HCT116 (cell line): ENCODE data around the gene MAEA. TPM values are rescaled to one million over a fixed set of nuclear protein-coding genes. Genes with fewer than 3 reads are reported as not detected.
A peak's percentile ranks its signal among the peaks of the same experiment; 100 is the strongest.

Experiments used
- ATAC-seq: fragments of 200-7000 bp; cut with Tn5 transposase; 2 replicates; pipeline ENCODE4 v1.9.1; 2020; ENCODE audit warnings: mild to moderate bottlenecking, moderate library complexity
- BruUV-seq: library from RNA; stranded (reverse); fragments of 400-500 nt; replicated peaks from 2 replicates; lab custom pipeline; 2021; lab: Mats Ljungman, UMichigan
- CTCF ChIA-PET: fragments of 300-600 bp; sonication (Branson Sonifier 250); formaldehyde crosslinking; loops from one replicate; lab custom pipeline; 2021; ENCODE audit warnings: antibody characterized with exemption; lab: Charles Lee
- POLR2A ChIA-PET: fragments of 300-600, 350-600 bp; sonication (Branson Sonifier 250); formaldehyde crosslinking; loops from one replicate; lab custom pipeline; 2021; ENCODE audit warnings: antibody characterized with exemption; lab: Charles Lee
- RAD21 ChIA-PET, 2 experiments: fragments of 300-600 bp; sonication (Branson Sonifier 250); formaldehyde crosslinking; loops; one replicate each; lab custom pipeline; 2023; ENCODE audit warnings: low total read pairs in 2 of 2; ENCODE audit not compliant: uncharacterized antibody in 2 of 2, unreplicated experiment in 2 of 2, low non-redundant PET in 1 of 2; lab: Charles Lee
- DNase-seq: peaks from one replicate; pipeline ENCODE4 v3.0.0-alpha.2; 2010; ENCODE audit warnings: low read depth, low spot score
- H2AFZ ChIP-seq: fragments of 200-600 bp; shearing (Covaris generic), sonication (generic); 2 replicates; pipeline ENCODE4 v1.6.1; 2017; ENCODE audit warnings: low read depth, mixed run types, mixed read lengths, antibody characterized with exemption, low read length; ENCODE audit not compliant: poor library complexity, severe bottlenecking
- H3K27ac ChIP-seq: 2 replicates; pipeline ENCODE4 v1.5.1; 2012; ENCODE audit warnings: low read depth, low read length
- H3K27me3 ChIP-seq: fragments of 200-600 bp; sonication (generic); 2 replicates; pipeline ENCODE4 v1.6.1; 2016; ENCODE audit warnings: mixed run types, low read length, mixed read lengths; ENCODE audit not compliant: insufficient read depth
- H3K36me3 ChIP-seq, 2 experiments: fragments of 200-500 bp in 1 of 2; fragments of 200-600 bp in 1 of 2; sonication (Bioruptor generic) in 1 of 2; sonication (generic) in 1 of 2; 2 replicates each; pipeline versions ENCODE4 v1.5.1 to v1.6.1; 2014 to 2016; ENCODE audit warnings: low read length in 2 of 2, inconsistent platforms in 1 of 2, mixed read lengths in 1 of 2, mixed run types in 1 of 2; ENCODE audit not compliant: insufficient read depth in 2 of 2, control insufficient read depth in 1 of 2
- H3K4me1 ChIP-seq, 2 experiments: fragments of 200-600 bp in 1 of 2; sonication (generic) in 1 of 2; 2 replicates each; pipeline versions ENCODE4 v1.5.1 to v1.6.1; 2012 to 2017; ENCODE audit warnings: low read length in 2 of 2, inconsistent platforms in 1 of 2, mild to moderate bottlenecking in 1 of 2, mixed read lengths in 1 of 2, mixed run types in 1 of 2, moderate library complexity in 1 of 2; ENCODE audit not compliant: insufficient read depth in 2 of 2, control insufficient read depth in 1 of 2
- H3K4me2 ChIP-seq: fragments of 200-600 bp; sonication (generic); 2 replicates; pipeline ENCODE4 v1.6.1; 2017; ENCODE audit warnings: mixed run types, low read length, mixed read lengths
- H3K4me3 ChIP-seq, 2 experiments: fragments of 200-600 bp in 1 of 2; sonication (generic) in 1 of 2; replicated peaks in 1 of 2; 2 replicates each; pipeline ENCODE4 v1.5.1; 2011 to 2016; ENCODE audit warnings: low read length in 2 of 2, control low read depth in 1 of 2, low read depth in 1 of 2, mild to moderate bottlenecking in 1 of 2, mixed read lengths in 1 of 2, mixed run types in 1 of 2
- H3K79me2 ChIP-seq: fragments of 200-600 bp; sonication (generic); 2 replicates; pipeline ENCODE4 v1.6.1; 2017; ENCODE audit warnings: mild to moderate bottlenecking, mixed run types, low read length, moderate library complexity, mixed read lengths; ENCODE audit not compliant: insufficient read depth
- H3K9ac ChIP-seq: fragments of 200-600 bp; sonication (generic); 2 replicates; pipeline ENCODE4 v1.6.1; 2016; ENCODE audit warnings: low read length, mixed read lengths
- H3K9me2 ChIP-seq: fragments of 200-600 bp; sonication (generic), shearing (Covaris generic); 2 replicates; pipeline ENCODE4 v1.6.1; 2017; ENCODE audit warnings: mixed run types, mild to moderate bottlenecking, moderate library complexity; ENCODE audit not compliant: insufficient read depth
- H3K9me3 ChIP-seq, 2 experiments: fragments of 200-500 bp in 1 of 2; fragments of 200-600 bp in 1 of 2; sonication (Bioruptor generic) in 1 of 2; sonication (generic) in 1 of 2; 2 replicates each; pipeline ENCODE4 v1.6.1; 2014 to 2017; ENCODE audit warnings: low read length in 2 of 2, mixed read lengths in 2 of 2, inconsistent platforms in 1 of 2, low read depth in 1 of 2, mild to moderate bottlenecking in 1 of 2, mixed run types in 1 of 2, moderate library complexity in 1 of 2; ENCODE audit not compliant: control insufficient read depth in 1 of 2, insufficient read depth in 1 of 2
- H4K20me1 ChIP-seq: fragments of 200-600 bp; sonication (generic), shearing (Covaris generic); 2 replicates; pipeline ENCODE4 v1.6.1; 2017; ENCODE audit warnings: mixed run types, mild to moderate bottlenecking, moderate library complexity; ENCODE audit not compliant: insufficient read depth
- CEBPB ChIP-seq: IDR thresholded peaks from 2 replicates; pipeline ENCODE4 v1.6.1; 2012; ENCODE audit warnings: low read depth
- FOSL1 ChIP-seq: IDR thresholded peaks from 2 replicates; pipeline ENCODE4 v1.6.1; 2012; ENCODE audit warnings: low read depth
- POLR2AphosphoS5 ChIP-seq: IDR thresholded peaks from 2 replicates; pipeline ENCODE4 v1.6.1; 2011; ENCODE audit warnings: mild to moderate bottlenecking, low read depth, low read length, moderate library complexity
- SRF ChIP-seq: IDR thresholded peaks from 2 replicates; pipeline ENCODE4 v1.6.1; 2012; ENCODE audit warnings: low read depth
- TCF7L2 ChIP-seq: IDR thresholded peaks from 2 replicates; pipeline ENCODE4 v1.7.0; 2011; ENCODE audit warnings: borderline replicate concordance, inconsistent platforms; ENCODE audit not compliant: insufficient read depth, insufficient read length; ENCODE audit errors: extremely low read depth
- intact Hi-C: fragments of 100-400 bp; cut with micrococcal nuclease; formaldehyde crosslinking; loops from 2 replicates; pipeline ENCODE4 v1.10.0; 2022
- total RNA-seq: library from RNA; stranded (reverse); gene quantifications from one replicate; pipeline ENCODE4 v1.2.1, GENCODE V29; 2021; ENCODE audit not compliant: unreplicated experiment

Gene MAEA
- total RNA-seq, 1 experiment from 2014 or later, result 88.3 TPM

DNA sequence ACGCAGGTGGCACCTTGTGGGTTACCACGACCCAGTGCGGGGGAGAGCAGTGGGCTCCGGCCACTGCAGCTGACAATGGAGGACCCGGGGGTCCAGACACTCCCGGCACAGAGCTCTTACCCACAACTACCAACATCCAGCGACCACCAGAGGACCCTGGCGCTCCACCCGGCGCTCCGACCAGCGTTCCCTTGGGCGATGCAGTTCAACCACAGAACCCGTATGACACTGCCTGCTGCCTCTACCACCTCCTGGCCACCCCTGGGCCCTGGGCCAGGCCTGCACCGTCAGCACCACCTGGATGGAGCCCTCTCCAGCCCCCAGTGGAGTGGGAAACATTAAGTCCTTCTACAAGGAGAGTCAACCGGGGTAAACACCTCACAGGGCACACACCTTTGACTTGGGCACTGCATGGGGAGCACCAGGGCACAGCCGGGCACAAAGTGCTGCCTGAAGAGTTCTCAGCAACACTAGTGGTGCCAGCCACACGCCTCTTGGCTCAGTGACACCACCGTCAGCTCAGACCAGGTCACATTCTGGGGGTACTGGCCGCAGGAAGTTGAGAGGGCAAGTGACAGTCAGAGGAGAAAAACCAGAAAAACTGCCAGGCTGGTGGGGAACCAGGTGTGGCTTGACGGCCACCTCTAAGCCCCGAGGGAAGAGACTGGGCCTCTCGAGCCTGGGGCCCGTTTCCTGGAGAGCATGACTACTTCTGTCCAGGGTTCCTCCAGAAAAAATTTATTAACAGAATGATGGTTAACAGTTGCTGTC, 43.4 kb upstream of the MAEA start:
- H2AFZ ChIP-seq, result no peak overlapping the region
- H3K27ac ChIP-seq, result peak overlapping the region; percentile 100; the same call in 1 of the 2 replicates
- H3K9ac ChIP-seq, result peak overlapping the region; percentile 99
- CTCF ChIA-PET, result no interaction called here
- BruUV-seq, result TSS peak; percentile 49
- POLR2A ChIA-PET, result no interaction called here
- no peaks in the 10 kb centered on the region for H3K27me3 ChIP-seq
- TF ChIP-seq POLR2AphosphoS5, result no peak
- no peak for TF ChIP-seq FOSL1
- no peak for TF ChIP-seq CEBPB
- TF ChIP-seq, all 23 proteins: peak for 0
- no peaks in the 10 kb centered on the region for H4K20me1 ChIP-seq
- peak overlapping the region; percentile 86 to 90; a peak in 3 of 4 replicates for H3K4me3 ChIP-seq
- intact Hi-C loops, result no loop called here
- peak overlapping the region; percentile 96 for H3K4me2 ChIP-seq
- no peaks in the 10 kb centered on the region; a peak in 1 of 4 replicates for H3K9me3 ChIP-seq
- H3K79me2 ChIP-seq, result peaks cover 77% of the 10 kb centered on the region
- RAD21 ChIA-PET, result no interaction called here
- peaks cover 16 to 23% of the 10 kb centered on the region in 2 experiments for H3K4me1 ChIP-seq
- ATAC-seq (no peak), DNase-seq (no peak)
- H3K9me2 ChIP-seq, result no peaks in the 10 kb centered on the region
- peaks cover 0 to under 1% of the 10 kb centered on the region in 2 experiments; a peak in 1 of 4 replicates for H3K36me3 ChIP-seq

DNA sequence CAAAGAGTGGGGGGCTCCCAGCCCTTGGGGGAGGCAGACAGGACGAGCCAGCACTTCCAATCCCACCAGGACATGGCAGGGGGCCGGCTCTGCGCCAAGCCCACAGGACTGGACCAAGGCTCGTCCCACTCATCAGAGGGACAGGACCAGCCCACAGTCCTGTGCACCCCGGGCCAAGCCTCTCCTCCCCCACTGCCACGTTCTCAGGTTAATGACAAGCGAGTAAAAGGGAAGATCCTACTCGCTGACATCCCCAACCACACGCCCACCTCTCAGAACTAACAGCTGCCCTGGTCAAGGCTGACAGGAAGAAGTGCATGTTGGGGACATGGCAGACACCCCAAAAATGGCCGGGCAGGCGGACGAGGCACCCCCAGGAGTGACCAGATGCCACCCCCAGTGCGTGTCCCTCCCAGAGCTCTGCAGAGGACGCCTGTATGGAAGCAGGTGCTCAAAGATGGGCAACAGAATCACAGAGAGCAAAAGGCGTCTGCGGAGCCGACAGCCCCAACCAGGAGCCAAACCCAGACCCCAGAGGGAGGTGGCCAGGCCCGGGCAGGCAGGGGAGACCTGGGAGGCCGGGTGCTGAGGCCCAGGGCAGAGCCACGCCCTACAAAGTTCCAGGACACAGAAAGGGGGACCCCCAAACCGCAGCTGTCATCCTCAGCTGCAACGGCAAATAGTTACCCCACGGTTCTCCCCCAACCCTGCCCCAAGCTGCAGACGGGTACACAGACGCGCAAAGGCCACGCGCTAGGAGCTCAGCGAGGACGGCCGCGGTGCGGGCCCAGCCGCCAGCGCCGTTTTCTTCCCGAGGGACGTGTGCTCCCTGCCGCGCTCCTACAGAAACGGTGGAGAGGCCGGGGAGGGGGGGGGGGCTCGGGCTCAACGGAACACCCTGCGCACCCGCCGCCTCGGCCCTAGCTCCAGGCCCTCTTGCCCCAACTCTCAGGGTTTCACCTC, 42.5 kb upstream of the MAEA start:
- no peak for TF ChIP-seq TCF7L2
- no peak for TF ChIP-seq SRF
- TF ChIP-seq, all 23 proteins: peak for 0
- CTCF ChIA-PET, result no interaction called here
- peak overlapping the region; percentile 99 for H3K9ac ChIP-seq
- POLR2A ChIA-PET, result interaction anchor here (2.0 kb wide), 1 partner anchor 99 kb away, joined by 8 read pairs; the partner anchor contains the start of gene UVSSA
- no peaks in the 10 kb centered on the region for H4K20me1 ChIP-seq
- ATAC-seq (no peak), DNase-seq (no peak)
- peak overlapping the region; percentile 86 to 90 for H3K4me3 ChIP-seq
- no peaks in the 10 kb centered on the region for H3K27me3 ChIP-seq
- H3K27ac ChIP-seq, result peak overlapping the region; percentile 100
- H3K79me2 ChIP-seq, result peaks cover 68% of the 10 kb centered on the region
- RAD21 ChIA-PET, result no interaction called here
- no peaks in the 10 kb centered on the region; a peak in 1 of 4 replicates for H3K9me3 ChIP-seq
- H3K9me2 ChIP-seq, result no peaks in the 10 kb centered on the region
- H3K4me2 ChIP-seq, result peak overlapping the region; percentile 96
- intact Hi-C loops, result no loop called here
- H2AFZ ChIP-seq, result no peak overlapping the region
- peaks cover 0 to 5% of the 10 kb centered on the region in 2 experiments; a peak in 1 of 4 replicates for H3K36me3 ChIP-seq
- H3K4me1 ChIP-seq, result peaks cover 16 to 23% of the 10 kb centered on the region in 2 experiments
- BruUV-seq, result no TSS peak
